PFSK-1 (cell line): ENCODE results near the gene DIAPH2.

ENCODE experiments used
- POLR2AphosphoS5 ChIP-seq: IDR thresholded peaks from 2 replicates; pipeline ENCODE4 v1.6.1; 2012; ENCODE audit warnings: low read depth, mild to moderate bottlenecking, control low read depth, low read length, moderate library complexity
- REST ChIP-seq, 2 experiments: IDR thresholded peaks; 2 replicates each; pipeline versions ENCODE4 v1.6.1 to v1.8.0; 2011 to 2012; ENCODE audit warnings: low read depth in 2 of 2, low read length in 2 of 2, control low read depth in 1 of 2, inconsistent platforms in 1 of 2, mild to moderate bottlenecking in 1 of 2, moderate library complexity in 1 of 2; ENCODE audit not compliant: insufficient read depth in 1 of 2
- SIN3A ChIP-seq: IDR thresholded peaks from 2 replicates; pipeline ENCODE4 v1.6.1; 2012; ENCODE audit warnings: mild to moderate bottlenecking, low read length, moderate library complexity, borderline replicate concordance; ENCODE audit not compliant: insufficient read depth
- TAF1 ChIP-seq: IDR thresholded peaks from 2 replicates; pipeline ENCODE4 v1.6.1; 2012; ENCODE audit warnings: low read length, control low read depth, borderline replicate concordance; ENCODE audit not compliant: insufficient read depth

GRCh38 chrX:96688789-96689188 lies 4.1 kb downstream of the DIAPH2 start:
- TF ChIP-seq REST (IDR thresholded peaks at IDR 0.05; ENCODE audit: insufficient read depth in 1 of 2, low read depth in 2 of 2, low read length in 2 of 2), result no peak
- no peak for TF ChIP-seq TAF1
- no peak for TF ChIP-seq POLR2AphosphoS5
- TF ChIP-seq SIN3A, result no peak
